OCI-LY3 (cell line): ENCODE data around the gene IFNG.

Source experiments
- H2AFZ ChIP-seq: fragments of 200-600, 300-600 bp; shearing (Covaris generic); 2 replicates; pipeline ENCODE4 v1.6.0; 2014; ENCODE audit warnings: antibody characterized with exemption, low read depth, low read length
- H3K27ac ChIP-seq: fragments of 200-600, 300-600 bp; sonication (generic); 2 replicates; pipeline ENCODE4 v1.5.1; 2014; ENCODE audit warnings: mild to moderate bottlenecking, low read length, moderate library complexity, mixed read lengths
- H3K27me3 ChIP-seq: fragments of 200-600, 300-600 bp; sonication (generic); 2 replicates; pipeline ENCODE4 v1.6.1; 2014; ENCODE audit warnings: low read depth, low read length, mixed read lengths
- H3K36me3 ChIP-seq: fragments of 200-600, 300-600 bp; sonication (generic); replicated peaks from 2 replicates; pipeline ENCODE3; 2014; ENCODE audit warnings: low read depth, low read length, mixed read lengths
- H3K4me1 ChIP-seq: fragments of 300-600, 200-600 bp; sonication (generic); 2 replicates; pipeline ENCODE4 v1.6.1; 2014; ENCODE audit warnings: low read length, mixed read lengths
- H3K4me2 ChIP-seq: fragments of 200-600, 300-600 bp; sonication (generic); 2 replicates; pipeline ENCODE4 v1.6.1; 2014; ENCODE audit warnings: low read length, mixed read lengths
- H3K4me3 ChIP-seq: fragments of 300-600, 200-600 bp; sonication (generic); 2 replicates; pipeline ENCODE4 v1.5.1; 2014; ENCODE audit warnings: antibody characterized with exemption, mild to moderate bottlenecking, low read length, moderate library complexity
- H3K79me2 ChIP-seq: fragments of 300-600, 200-600 bp; shearing (Covaris generic); 2 replicates; pipeline ENCODE4 v1.6.1; 2014; ENCODE audit warnings: mild to moderate bottlenecking, low read length, mixed read lengths
- H3K9ac ChIP-seq: fragments of 300-600, 200-600 bp; shearing (Covaris generic); 2 replicates; pipeline ENCODE4 v1.6.0; 2014; ENCODE audit warnings: mild to moderate bottlenecking, low read length, moderate library complexity
- H3K9me3 ChIP-seq: fragments of 200-600, 300-600 bp; shearing (Covaris generic); 2 replicates; pipeline ENCODE4 v1.6.1; 2014; ENCODE audit warnings: low read length, mixed read lengths; ENCODE audit not compliant: insufficient read depth
- H4K20me1 ChIP-seq: fragments of 200-600, 300-600 bp; sonication (generic); 2 replicates; pipeline ENCODE4 v1.6.1; 2016; ENCODE audit warnings: low read length, mixed read lengths; ENCODE audit not compliant: insufficient read depth
- CTCF ChIP-seq: fragments of 200-600, 300-600 bp; sonication (generic); IDR thresholded peaks from 2 replicates; pipeline ENCODE4 v1.5.1; 2014; ENCODE audit warnings: antibody characterized with exemption, low read length, low read depth
- EZH2phosphoT487 ChIP-seq: fragments of 200-600 bp; shearing (Covaris generic); IDR thresholded peaks from 2 replicates; pipeline ENCODE4 v1.6.1; 2018; ENCODE audit warnings: antibody characterized with exemption, mixed run types, low read depth

The IFNG gene

DNA sequence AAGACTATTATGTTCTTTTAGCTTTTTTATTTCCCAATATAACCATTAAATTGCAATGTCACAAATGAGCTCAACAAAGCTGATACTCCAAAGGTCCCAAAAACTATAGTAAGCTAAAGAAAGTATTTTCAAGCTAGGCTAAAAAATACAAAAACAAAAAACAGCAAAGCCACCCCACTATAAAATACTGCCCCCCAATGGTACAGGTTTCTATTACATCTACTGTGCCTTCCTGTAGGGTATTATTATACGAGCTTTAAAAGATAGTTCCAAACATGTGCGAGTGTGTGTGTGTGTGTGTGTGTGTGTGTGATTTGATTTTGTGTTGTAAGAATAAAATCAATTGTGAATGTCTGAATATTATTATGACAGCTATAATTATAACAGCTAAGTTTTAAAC is 1.1 kb downstream of the IFNG start:
- Histone ChIP-seq H3K4me2 (no peak overlapping the region), H3K36me3 (no peaks in the 10 kb centered on the region), H3K4me1 (no peaks in the 10 kb centered on the region), H3K79me2 (no peaks in the 10 kb centered on the region), H3K27me3 (no peaks in the 10 kb centered on the region), H3K27ac (no peak overlapping the region), H4K20me1 (no peaks in the 10 kb centered on the region), H3K9ac (no peak overlapping the region), H3K9me3 (no peaks in the 10 kb centered on the region), H3K4me3 (no peak overlapping the region), H2AFZ (no peak overlapping the region)
- TF ChIP-seq EZH2phosphoT487 (no peak), CTCF (peak; percentile 68)

DNA sequence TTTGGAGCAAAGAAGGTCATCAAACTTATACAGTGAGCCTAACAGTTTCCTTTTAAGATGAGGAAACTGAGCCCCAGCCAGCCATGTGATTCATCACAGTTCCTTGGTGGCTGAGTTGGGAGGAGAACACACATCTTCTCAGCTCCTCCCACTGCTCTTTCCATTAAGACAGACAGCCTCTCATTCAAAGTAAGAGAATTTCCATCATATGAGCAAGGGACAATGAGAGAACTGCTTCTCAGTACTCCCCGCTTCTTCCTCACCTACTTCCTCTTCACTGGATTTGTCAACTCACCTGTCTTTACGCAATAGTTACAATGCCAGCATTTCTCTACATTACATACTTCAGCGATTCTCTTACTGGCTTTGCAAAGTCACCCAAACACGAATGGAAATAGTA is 2.2 kb downstream of the IFNG start:
- Histone ChIP-seq H2AFZ (no peak overlapping the region), H3K4me3 (no peak overlapping the region), H3K27ac (no peak overlapping the region), H3K4me1 (no peaks in the 10 kb centered on the region), H4K20me1 (no peaks in the 10 kb centered on the region), H3K79me2 (no peaks in the 10 kb centered on the region), H3K9me3 (no peaks in the 10 kb centered on the region), H3K27me3 (no peaks in the 10 kb centered on the region), H3K4me2 (no peak overlapping the region), H3K9ac (no peak overlapping the region), H3K36me3 (no peaks in the 10 kb centered on the region)
- no peak for TF ChIP-seq CTCF
- TF ChIP-seq EZH2phosphoT487: no peak

DNA sequence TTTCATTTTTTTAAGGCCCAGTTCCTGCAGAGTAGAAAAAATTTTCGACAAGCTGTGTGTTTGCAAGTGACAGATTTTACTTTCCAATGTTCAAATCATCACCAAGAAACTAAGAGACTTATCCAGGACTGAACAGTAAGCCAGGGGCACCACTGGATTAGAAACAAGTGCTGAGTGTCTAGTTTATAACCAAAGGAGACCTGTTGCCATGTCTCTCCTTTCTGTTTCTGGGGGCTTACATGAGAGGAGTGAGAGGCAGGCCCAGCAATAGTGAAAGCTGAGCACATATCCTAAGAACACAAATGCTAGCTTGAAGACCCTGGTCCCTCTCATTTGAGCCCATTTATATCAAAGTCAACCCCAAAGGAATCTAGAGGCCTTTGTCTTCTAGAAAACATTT is 2.9 kb downstream of the IFNG start:
- Histone ChIP-seq H3K27me3 (no peaks in the 10 kb centered on the region), H3K4me1 (no peaks in the 10 kb centered on the region), H3K4me3 (no peak overlapping the region), H3K27ac (no peak overlapping the region), H3K4me2 (no peak overlapping the region), H3K79me2 (no peaks in the 10 kb centered on the region), H4K20me1 (no peaks in the 10 kb centered on the region), H3K9ac (no peak overlapping the region), H2AFZ (no peak overlapping the region), H3K9me3 (no peaks in the 10 kb centered on the region), H3K36me3 (no peaks in the 10 kb centered on the region)
- TF ChIP-seq CTCF: no peak
- TF ChIP-seq EZH2phosphoT487: no peak

GRCh38 chr12:68154779-68155178 is 4.8 kb downstream of the IFNG start:
- TF ChIP-seq EZH2phosphoT487 (no peak), CTCF (no peak)
- no peak overlapping the region for H3K9ac ChIP-seq

More at GRCh38 chr12:68154779-68155178, 4.8 kb downstream of the IFNG start:
- Histone ChIP-seq H3K4me3 (no peak overlapping the region), H3K27ac (no peak overlapping the region), H3K9me3 (no peaks in the 10 kb centered on the region), H3K27me3 (no peaks in the 10 kb centered on the region), H3K79me2 (no peaks in the 10 kb centered on the region), H3K4me1 (no peaks in the 10 kb centered on the region), H2AFZ (no peak overlapping the region), H4K20me1 (no peaks in the 10 kb centered on the region), H3K36me3 (no peaks in the 10 kb centered on the region), H3K4me2 (no peak overlapping the region)
